CD14-positive monocyte (primary cell): ENCODE data around the gene DAZAP1. TPM values are rescaled to one million over a fixed set of nuclear protein-coding genes. Genes with fewer than 3 reads are reported as not detected.
A peak's percentile ranks its signal among the peaks of the same experiment; 100 is the strongest.

Experiments used
- DNase-seq, 3 donors: peaks; one replicate each; pipeline ENCODE4 v3.0.0-alpha.2; 2011 to 2022
- H2AFZ ChIP-seq: 2 replicates; pipeline ENCODE4 v1.6.0; 2012; ENCODE audit warnings: mild to moderate bottlenecking, low read depth, low read length, inconsistent platforms; ENCODE audit not compliant: insufficient read depth, poor library complexity, severe bottlenecking
- H3K27ac ChIP-seq, 2 donors: 1 replicate in 1 of 2; 2 replicates in 1 of 2; pipeline ENCODE4 v1.5.1; 2012 to 2013; ENCODE audit warnings: low read length in 2 of 2, control low read depth in 1 of 2, inconsistent platforms in 1 of 2, low read depth in 1 of 2, mild to moderate bottlenecking in 1 of 2
- H3K27me3 ChIP-seq, 2 donors: one replicate each; pipeline versions ENCODE4 v1.6.0 to v1.6.1; 2011 to 2013; ENCODE audit warnings: low read length in 2 of 2; ENCODE audit not compliant: control insufficient read depth in 2 of 2, insufficient read depth in 2 of 2
- H3K36me3 ChIP-seq, 2 donors: replicated peaks in 1 of 2; 1 replicate in 1 of 2; 2 replicates in 1 of 2; pipeline versions ENCODE4 v1.5.1 to v1.6.1; 2012 to 2013; ENCODE audit warnings: low read length in 2 of 2, control low read depth in 1 of 2, inconsistent platforms in 1 of 2, mild to moderate bottlenecking in 1 of 2; ENCODE audit not compliant: insufficient read depth in 2 of 2, control insufficient read depth in 1 of 2
- H3K4me1 ChIP-seq, 2 donors: 1 replicate in 1 of 2; 2 replicates in 1 of 2; pipeline versions ENCODE4 v1.5.1 to v1.6.1; 2012 to 2013; ENCODE audit warnings: low read length in 2 of 2, control low read depth in 1 of 2, inconsistent platforms in 1 of 2, mild to moderate bottlenecking in 1 of 2, moderate library complexity in 1 of 2; ENCODE audit not compliant: insufficient read depth in 2 of 2, control insufficient read depth in 1 of 2
- H3K4me2 ChIP-seq: replicated peaks from 2 replicates; pipeline ENCODE3; 2012; ENCODE audit warnings: low read length, moderate library complexity, mild to moderate bottlenecking; ENCODE audit not compliant: poor library complexity, severe bottlenecking; ENCODE audit errors: extremely low read depth
- H3K4me3 ChIP-seq, 3 experiments: fragments of 200-600 bp in 1 of 3; sonication (generic) in 1 of 3; replicated peaks in 1 of 3; 1 replicate in 2 of 3; 2 replicates in 1 of 3; pipeline ENCODE4 v1.5.1; 2011 to 2013; ENCODE audit warnings: low read length in 3 of 3, mild to moderate bottlenecking in 3 of 3, control low read depth in 2 of 3, low read depth in 2 of 3, inconsistent platforms in 1 of 3, moderate library complexity in 1 of 3
- H3K79me2 ChIP-seq: 2 replicates; pipeline ENCODE4 v1.6.0; 2012; ENCODE audit warnings: mild to moderate bottlenecking, control low read depth, inconsistent platforms, low read length, moderate library complexity; ENCODE audit not compliant: insufficient read depth
- H3K9ac ChIP-seq: 2 replicates; pipeline ENCODE4 v1.6.0; 2017; ENCODE audit warnings: low read length, mild to moderate bottlenecking; ENCODE audit not compliant: insufficient read depth, poor library complexity, severe bottlenecking
- H3K9me3 ChIP-seq, 2 donors: replicated peaks in 1 of 2; 1 replicate in 1 of 2; 2 replicates in 1 of 2; pipeline versions ENCODE4 v1.5.1 to v1.6.1; 2012 to 2013; ENCODE audit warnings: low read length in 2 of 2, control low read depth in 1 of 2; ENCODE audit not compliant: control insufficient read depth in 1 of 2, insufficient read depth in 1 of 2
- H4K20me1 ChIP-seq: 2 replicates; pipeline ENCODE4 v1.6.0; 2012; ENCODE audit warnings: mild to moderate bottlenecking, low read length, control low read depth, moderate library complexity; ENCODE audit not compliant: insufficient read depth
- H3K27ac Mint-ChIP-seq, 7 donors: one replicate each; pipeline ENCODE4 v1.8.0; 2020; ENCODE audit warnings: mild to moderate bottlenecking in 7 of 7, mixed read lengths in 7 of 7, moderate library complexity in 6 of 7, inconsistent platforms in 2 of 7
- H3K27me3 Mint-ChIP-seq, 3 donors: one replicate each; pipeline ENCODE4 v1.8.0; 2021 to 2022; ENCODE audit warnings: low read depth in 3 of 3, mild to moderate bottlenecking in 3 of 3, mixed read lengths in 3 of 3, moderate library complexity in 3 of 3, inconsistent platforms in 1 of 3
- H3K36me3 Mint-ChIP-seq, 2 donors: one replicate each; pipeline ENCODE4 v1.8.0; 2020; ENCODE audit warnings: mixed read lengths in 2 of 2, inconsistent platforms in 1 of 2, mild to moderate bottlenecking in 1 of 2
- H3K4me1 Mint-ChIP-seq: one replicate; pipeline ENCODE4 v1.8.0; 2020; ENCODE audit warnings: mild to moderate bottlenecking, mixed read lengths
- H3K4me3 Mint-ChIP-seq, 2 donors: one replicate each; pipeline ENCODE4 v1.8.0; 2020; ENCODE audit warnings: mild to moderate bottlenecking in 2 of 2, mixed read lengths in 2 of 2, moderate library complexity in 1 of 2
- H3K9me3 Mint-ChIP-seq, 7 donors: one replicate each; pipeline ENCODE4 v1.8.0; 2020 to 2022; ENCODE audit warnings: mixed read lengths in 7 of 7, mild to moderate bottlenecking in 6 of 7, moderate library complexity in 6 of 7, inconsistent platforms in 2 of 7
- CTCF ChIP-seq: fragments of 200-600 bp; IDR thresholded peaks from one replicate; pipeline ENCODE4 v1.8.0; 2022; ENCODE audit warnings: antibody characterized with exemption, mild to moderate bottlenecking
- WGBS: methylation state at CpG from one replicate; pipeline ENCODE4 v1.1.5; 2013; ENCODE audit warnings: missing lambda C conversion rate; ENCODE audit not compliant: insufficient coverage; 5-methylcytosine and 5-hydroxymethylcytosine counted together
- intact Hi-C, 2 donors: fragments of 100-400 bp; cut with micrococcal nuclease; formaldehyde crosslinking; loops; one replicate each; pipeline versions ENCODE4 v1.15.0 to v1.15.1; 2023
- polyA plus RNA-seq, 3 donors: library from polyadenylated mRNA; depleted of rRNA in 1 of 3; unstranded in 2 of 3; stranded (reverse) in 1 of 3; fragments of 300-500 nt in 2 of 3; fragments of >200 nt in 1 of 3; fragmentation: Illumina TruSeq in 2 of 3; gene quantifications; 1 replicate in 2 of 3; 2 replicates in 1 of 3; pipeline ENCODE4 v1.2.3, GENCODE V29; 2012 to 2021

The DAZAP1 gene
- polyA plus RNA-seq, 3 donors: 3.3 to 57.1 (median 4.2) TPM

GRCh38 chr19:1389033-1389940 lies 18.1 kb upstream of the DAZAP1 start:
- WGBS: 95% methylated on average over 26 of the region's 39 CpGs
- TF ChIP-seq CTCF: no peak
- Histone ChIP-seq H3K4me2 (no peak overlapping the region), H3K79me2 (peaks cover 22% of the 10 kb centered on the region), H4K20me1 (peaks cover 5% of the 10 kb centered on the region), H3K27me3 (no peaks in the 10 kb centered on the region), H3K4me3 (no peak overlapping the region), H3K9me3 (no peaks in the 10 kb centered on the region), H3K4me1 (peaks cover 8 to 10% of the 10 kb centered on the region in 2 donors), H3K9ac (no peak overlapping the region), H3K36me3 (peaks cover 64 to 66% of the 10 kb centered on the region in 2 donors), H3K27ac (no peak overlapping the region), H2AFZ (no peak overlapping the region)
- intact Hi-C loops: no loop called here
- no peaks in the 10 kb centered on the region for H3K27me3 Mint-ChIP-seq
- H3K4me3 Mint-ChIP-seq: no peak overlapping the region
- peaks cover 52 to 78% of the 10 kb centered on the region in 2 donors for H3K36me3 Mint-ChIP-seq
- peaks cover 0 to 2% (median 0%) of the 10 kb centered on the region in 7 donors for H3K9me3 Mint-ChIP-seq
- no peak overlapping the region for H3K27ac Mint-ChIP-seq
- no peak for DNase-seq
- peaks cover 14% of the 10 kb centered on the region for H3K4me1 Mint-ChIP-seq

- H3K36me3 ChIP-seq: peaks cover 70 to 75% of the 10 kb centered on the region in 2 donors
These were observed 16.4 kb upstream of the DAZAP1 start for GRCh38 chr19:1390890-1391423.

More at GRCh38 chr19:1390890-1391423, 16.4 kb upstream of the DAZAP1 start:
- Histone ChIP-seq H4K20me1 (peaks cover 5% of the 10 kb centered on the region), H3K9ac (no peak overlapping the region), H3K9me3 (no peaks in the 10 kb centered on the region), H3K27me3 (no peaks in the 10 kb centered on the region), H3K4me1 (peaks cover 0 to 3% of the 10 kb centered on the region in 2 donors), H3K79me2 (peaks cover 7% of the 10 kb centered on the region), H3K4me2 (no peak overlapping the region), H3K27ac (no peak overlapping the region), H2AFZ (no peak overlapping the region), H3K4me3 (no peak overlapping the region)
- no peak for DNase-seq
- Mint-ChIP-seq H3K9me3 (peaks cover 0 to 2% (median 0%) of the 10 kb centered on the region in 7 donors), H3K27ac (peak overlapping the region in 1 of 7 donors; percentile 2), H3K4me3 (no peak overlapping the region), H3K27me3 (peaks cover 0 to under 1% (median 0%) of the 10 kb centered on the region in 3 donors), H3K36me3 (peaks cover 54 to 81% of the 10 kb centered on the region in 2 donors), H3K4me1 (peaks cover 3% of the 10 kb centered on the region)
- WGBS: 95% methylated on average over 34 of the region's 42 CpGs
- intact Hi-C loops: no loop called here
- no peak for TF ChIP-seq CTCF
